ENCODE data around the gene SSH2. TPM values are rescaled to one million over a fixed set of nuclear protein-coding genes. Genes with fewer than 3 reads are reported as not detected.
"Not testable (repeated sequence)": the region's sequence is repeated elsewhere in the genome, so short reads cannot be mapped to it uniquely, and the experiment has no call there.

Gene SSH2
- total RNA-seq, 2 donors from 2014 or later, result 28.1 to 28.2 TPM

DNA sequence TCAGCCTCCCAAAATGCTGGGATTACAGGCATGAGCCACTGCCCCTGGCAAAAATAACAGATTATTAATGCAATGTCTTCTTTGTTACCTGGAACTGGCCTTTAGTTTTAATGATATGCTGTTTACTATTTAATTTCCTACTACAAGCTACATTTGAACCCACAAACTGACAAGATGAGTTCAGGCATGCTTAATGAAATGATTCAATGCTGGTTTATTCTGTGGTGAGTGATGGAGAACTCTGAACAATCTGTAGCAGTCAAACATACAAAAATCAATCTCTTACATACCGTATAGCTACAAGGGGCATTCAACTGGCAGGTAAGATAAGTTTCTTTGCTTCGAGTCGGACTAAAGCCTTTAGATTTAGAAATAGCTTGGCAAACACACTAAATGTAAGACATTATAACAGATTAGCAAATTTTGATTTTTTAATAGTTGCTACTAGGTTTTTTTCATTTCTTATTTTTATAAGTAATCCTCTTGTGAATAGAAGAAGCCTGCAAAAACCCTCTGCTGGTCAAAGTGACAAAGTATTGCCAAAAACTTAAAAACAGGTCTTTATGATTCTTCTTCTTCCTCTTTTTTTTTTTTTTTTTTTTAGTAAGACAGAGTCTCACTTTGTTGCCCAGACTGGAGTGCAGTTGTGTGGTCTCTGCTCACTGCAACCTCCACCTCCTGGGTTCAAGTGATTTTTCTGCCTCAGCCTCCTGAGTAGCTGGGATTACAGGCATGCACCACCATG is 138.5 kb downstream of the SSH2 start:
- no peaks in the 10 kb centered on the region for H3K9me3 ChIP-seq
- TF ChIP-seq, protein P1, sequence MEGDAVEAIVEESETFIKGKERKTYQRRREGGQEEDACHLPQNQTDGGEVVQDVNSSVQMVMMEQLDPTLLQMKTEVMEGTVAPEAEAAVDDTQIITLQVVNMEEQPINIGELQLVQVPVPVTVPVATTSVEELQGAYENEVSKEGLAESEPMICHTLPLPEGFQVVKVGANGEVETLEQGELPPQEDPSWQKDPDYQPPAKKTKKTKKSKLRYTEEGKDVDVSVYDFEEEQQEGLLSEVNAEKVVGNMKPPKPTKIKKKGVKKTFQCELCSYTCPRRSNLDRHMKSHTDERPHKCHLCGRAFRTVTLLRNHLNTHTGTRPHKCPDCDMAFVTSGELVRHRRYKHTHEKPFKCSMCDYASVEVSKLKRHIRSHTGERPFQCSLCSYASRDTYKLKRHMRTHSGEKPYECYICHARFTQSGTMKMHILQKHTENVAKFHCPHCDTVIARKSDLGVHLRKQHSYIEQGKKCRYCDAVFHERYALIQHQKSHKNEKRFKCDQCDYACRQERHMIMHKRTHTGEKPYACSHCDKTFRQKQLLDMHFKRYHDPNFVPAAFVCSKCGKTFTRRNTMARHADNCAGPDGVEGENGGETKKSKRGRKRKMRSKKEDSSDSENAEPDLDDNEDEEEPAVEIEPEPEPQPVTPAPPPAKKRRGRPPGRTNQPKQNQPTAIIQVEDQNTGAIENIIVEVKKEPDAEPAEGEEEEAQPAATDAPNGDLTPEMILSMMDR (IDR thresholded peaks at IDR 0.05), result no peak
- no peak overlapping the region for H3K27ac ChIP-seq
- intact Hi-C loops (cut with DNase I), result no loop called here
- DNase-seq, result no peak
- H3K9ac ChIP-seq (ENCODE audit: low read depth in 2 of 2, low read length in 2 of 2), result no peak overlapping the region
- H3K4me3 ChIP-seq, result no peak overlapping the region
- H3K4me1 ChIP-seq, result no peaks in the 10 kb centered on the region
- no peaks in the 10 kb centered on the region for H3K36me3 ChIP-seq
- no peaks in the 10 kb centered on the region for H3K27me3 ChIP-seq

DNA sequence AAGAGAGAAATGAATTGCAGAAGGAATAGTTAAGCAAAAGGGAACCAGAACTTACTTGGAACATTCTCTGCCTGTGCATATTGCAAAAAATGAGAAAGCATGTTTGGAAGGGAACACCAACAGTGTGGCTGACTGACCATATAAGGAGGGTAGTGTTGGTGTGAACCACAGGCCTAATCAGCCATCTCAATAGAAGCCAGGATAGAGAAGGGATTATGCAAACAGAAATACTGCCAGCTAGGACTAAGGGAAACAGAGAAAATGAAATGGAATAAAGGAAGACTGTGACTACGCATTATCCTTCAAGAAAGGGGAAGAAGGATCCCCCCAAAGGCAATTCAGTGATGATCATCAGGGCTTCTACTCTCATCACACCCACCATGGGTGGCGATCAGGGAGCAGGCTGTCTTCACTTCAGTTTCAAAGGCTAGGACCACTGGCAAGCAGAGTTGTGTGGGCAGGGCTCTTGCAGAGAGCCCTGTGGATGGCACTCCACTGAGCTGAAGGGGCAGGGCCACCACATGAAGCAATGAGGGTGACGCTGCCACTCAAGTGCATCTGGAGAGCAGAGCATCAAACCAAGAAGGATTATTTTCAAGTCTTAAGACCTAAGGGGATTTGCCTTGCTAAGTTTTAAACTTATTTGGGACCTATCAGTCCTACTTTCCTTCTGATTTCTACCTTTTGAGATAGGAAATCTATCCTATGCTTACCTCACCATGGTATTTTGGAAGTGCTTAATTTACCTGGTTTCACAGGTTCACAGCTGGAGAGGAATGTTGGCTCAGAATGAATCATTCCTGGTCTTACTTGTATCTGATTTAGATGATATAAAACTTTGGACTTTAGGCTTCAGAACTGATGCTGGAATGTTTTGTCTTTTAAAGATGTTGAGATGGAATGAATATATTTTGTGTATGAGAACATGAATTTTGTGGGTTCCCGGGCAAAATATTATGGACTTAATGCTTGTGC is 140.5 kb downstream of the SSH2 start:
- H3K9ac ChIP-seq (ENCODE audit: low read depth in 2 of 2, low read length in 2 of 2), result no peak overlapping the region
- intact Hi-C loops (cut with DNase I), result no loop called here
- no peaks in the 10 kb centered on the region for H3K9me3 ChIP-seq
- H3K4me3 ChIP-seq, result no peak overlapping the region
- no peaks in the 10 kb centered on the region for H3K4me1 ChIP-seq
- TF ChIP-seq, protein P1 (IDR thresholded peaks at IDR 0.05), result no peak
- H3K27me3 ChIP-seq, result no peaks in the 10 kb centered on the region
- H3K27ac ChIP-seq, result no peak overlapping the region
- no peaks in the 10 kb centered on the region for H3K36me3 ChIP-seq
- DNase-seq, result no peak

DNA sequence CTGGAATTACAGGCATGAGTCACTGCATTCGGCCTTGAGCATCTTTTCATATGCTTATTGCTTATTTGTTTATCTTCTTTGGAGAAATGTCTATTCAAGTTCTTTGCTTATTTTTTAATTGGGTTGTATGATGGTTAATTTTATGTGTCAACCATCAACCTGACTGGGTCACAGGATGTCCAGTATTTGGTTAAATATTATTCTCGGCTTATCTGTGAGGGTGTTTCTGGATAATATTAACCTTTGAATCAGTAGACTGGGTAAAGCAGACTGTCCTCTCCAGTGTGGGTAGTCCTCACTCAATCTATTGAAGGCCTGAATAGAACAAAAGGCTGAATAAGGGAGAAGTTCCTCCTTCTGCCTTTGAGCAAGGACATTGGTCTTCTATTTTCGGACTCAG is 142.0 kb downstream of the SSH2 start:
- TF ChIP-seq, protein P1 (IDR thresholded peaks at IDR 0.05), result no peak
- Histone ChIP-seq H3K9me3 (no peaks in the 10 kb centered on the region), H3K27ac (no peak overlapping the region), H3K4me3 (no peak overlapping the region), H3K27me3 (no peaks in the 10 kb centered on the region), H3K4me1 (no peaks in the 10 kb centered on the region), H3K36me3 (no peaks in the 10 kb centered on the region), H3K9ac (ENCODE audit: low read depth in 2 of 2, low read length in 2 of 2) (no peak overlapping the region)
- DNase-seq, result no peak
- intact Hi-C loops (cut with DNase I), result no loop called here

DNA sequence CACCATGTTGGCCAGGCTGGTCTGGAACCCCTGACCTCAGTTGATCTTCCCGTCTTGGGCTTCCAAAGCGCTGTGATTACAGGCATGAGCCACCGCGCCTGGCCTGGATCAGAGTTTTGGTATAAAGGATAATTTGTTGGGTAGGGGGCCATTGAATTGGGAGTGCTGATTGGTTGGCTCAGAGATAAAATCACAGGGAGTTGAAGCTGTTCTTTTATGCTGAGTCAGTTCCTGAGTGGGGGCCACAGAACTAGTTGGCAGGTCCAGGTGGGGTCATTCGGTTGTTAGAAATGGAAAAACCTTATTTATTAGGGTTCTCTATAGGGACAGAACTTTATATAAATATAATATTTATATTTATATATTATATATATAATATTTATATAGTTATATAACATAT is 147.1 kb downstream of the SSH2 start:
- Histone ChIP-seq H3K9ac (ENCODE audit: low read depth in 2 of 2, low read length in 2 of 2) (no peak overlapping the region), H3K4me1 (no peaks in the 10 kb centered on the region), H3K4me3 (no peak overlapping the region), H3K27me3 (no peaks in the 10 kb centered on the region), H3K36me3 (no peaks in the 10 kb centered on the region), H3K9me3 (no peaks in the 10 kb centered on the region), H3K27ac (no peak overlapping the region)
- intact Hi-C loops (cut with DNase I), result no loop called here
- TF ChIP-seq, protein P1 (IDR thresholded peaks at IDR 0.05), result no peak
- DNase-seq, result no peak

DNA sequence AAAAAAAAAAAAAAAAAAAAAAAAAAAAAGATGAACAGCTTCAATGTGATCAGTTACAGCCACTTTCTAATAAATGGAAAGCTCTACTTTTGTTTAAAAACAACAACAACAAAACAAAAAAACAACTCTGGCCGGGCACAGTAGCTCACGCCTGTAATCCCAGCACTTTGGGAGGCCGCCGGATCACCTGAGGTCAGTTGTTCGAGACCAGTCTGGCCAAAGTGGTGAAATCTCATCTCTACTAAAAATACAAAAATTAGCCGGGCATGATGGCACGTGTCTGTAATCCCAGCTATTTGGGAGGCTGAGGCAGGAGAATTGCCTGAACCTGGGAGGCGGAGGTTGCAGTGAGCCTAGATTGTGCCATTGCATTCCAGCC is 150.2 kb downstream of the SSH2 start:
- not testable (repeated sequence) for H3K9me3 ChIP-seq
- intact Hi-C loops (cut with DNase I), result loop anchor here (5.0 kb wide), 2 partner anchors 138 to 198 kb away; no protein-coding TSS in a partner anchor

More for the DNA sequence above, 150.2 kb downstream of the SSH2 start:
- not testable (repeated sequence) for DNase-seq; H3K9ac ChIP-seq (ENCODE audit: low read depth in 2 of 2, low read length in 2 of 2); H3K27ac ChIP-seq; H3K4me1 ChIP-seq; H3K27me3 ChIP-seq; H3K36me3 ChIP-seq; H3K4me3 ChIP-seq
